KG1 (cell line): ENCODE measurements around the gene CALR3.
"Not testable (repeated sequence)": the region's sequence is repeated elsewhere in the genome, so short reads cannot be mapped to it uniquely, and the experiment has no call there.

Source experiments
- DNase-seq: peaks from one replicate; lab custom pipeline; 2025; lab: John Stamatoyannopoulos, UW

CALR3 gene

DNA sequence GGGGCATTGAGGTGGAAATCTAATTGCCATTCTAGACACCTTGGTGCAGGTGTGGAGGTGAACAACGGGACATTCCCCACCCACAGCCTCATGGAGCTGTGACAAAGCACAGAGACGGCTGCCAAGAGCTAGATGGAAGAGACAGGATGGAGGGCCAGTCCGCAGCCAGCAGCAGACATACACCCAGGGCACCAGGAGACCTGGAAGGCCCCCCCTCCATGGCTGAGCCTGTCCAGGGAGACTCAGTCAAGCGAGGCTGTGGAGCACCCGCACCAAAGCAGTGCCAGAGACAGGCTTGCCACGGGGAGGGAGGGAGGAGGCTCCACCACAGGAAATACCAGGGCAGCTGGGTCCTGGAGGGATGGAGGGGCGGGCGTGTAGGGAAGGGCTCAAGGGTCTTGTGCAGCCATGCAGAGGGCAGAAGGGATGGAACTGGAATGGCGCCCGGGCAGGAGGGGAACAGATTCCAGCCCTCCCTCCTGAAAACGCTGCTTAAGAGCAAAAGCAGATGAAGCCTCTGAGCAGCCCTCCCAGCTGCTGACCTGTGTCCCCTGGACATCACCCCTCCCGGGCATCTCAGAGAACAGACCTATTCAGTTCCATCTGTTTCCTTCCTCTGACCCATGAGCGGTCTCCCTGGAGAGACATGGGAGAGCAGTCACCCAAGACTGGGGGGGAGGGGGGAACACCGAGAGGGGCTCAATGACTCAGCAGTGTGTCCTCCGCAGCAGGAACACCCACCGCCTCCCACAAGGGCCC, 38.6 kb downstream of the CALR3 start:
- DNase-seq = no peak

DNA sequence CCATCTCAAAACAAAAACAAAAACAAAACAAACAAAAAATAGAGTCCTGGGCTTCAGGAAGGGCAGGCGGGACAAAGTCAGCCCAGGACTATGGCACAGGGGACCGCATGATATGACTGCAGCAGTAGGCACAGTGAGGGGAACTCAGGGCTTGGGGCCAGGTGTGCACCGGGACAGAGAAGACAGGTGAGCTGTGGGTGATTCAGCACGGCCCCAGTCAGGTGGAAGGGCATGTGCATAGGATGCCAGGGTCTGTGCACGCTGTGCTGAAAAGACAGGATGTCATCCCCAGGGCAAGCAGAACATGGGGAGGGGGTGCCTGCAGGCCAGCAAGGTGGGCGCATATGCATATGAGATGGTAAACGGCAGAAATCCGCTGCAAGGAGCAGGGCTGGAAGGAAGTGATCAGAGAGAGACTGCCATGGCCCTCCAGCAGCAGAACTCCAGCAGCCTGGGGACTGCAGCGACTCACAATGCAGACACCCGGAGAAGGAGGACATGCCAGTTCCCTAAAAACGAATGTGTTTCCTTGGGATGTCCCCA, 39.2 kb downstream of the CALR3 start:
- no peak for DNase-seq

DNA sequence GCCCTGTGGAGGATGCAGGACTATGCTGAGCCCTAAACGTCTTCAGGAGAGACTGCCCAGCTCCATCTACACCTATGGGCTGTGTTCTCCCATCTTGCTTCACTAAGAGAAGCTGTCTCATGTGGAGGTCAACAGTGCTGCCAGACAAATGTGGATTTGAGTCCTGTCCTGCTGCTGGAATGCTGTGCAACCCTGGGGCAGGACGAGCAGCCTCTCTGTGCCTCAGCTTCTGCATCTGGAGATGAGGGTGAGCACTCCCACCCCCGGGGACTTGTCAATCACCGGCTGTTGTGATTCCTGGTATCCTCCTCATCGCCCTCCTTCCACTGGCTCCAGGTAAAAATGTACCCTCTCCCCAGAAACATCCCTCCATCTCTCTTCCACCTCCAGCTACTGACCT, 40.5 kb downstream of the CALR3 start:
- no peak for DNase-seq

DNA sequence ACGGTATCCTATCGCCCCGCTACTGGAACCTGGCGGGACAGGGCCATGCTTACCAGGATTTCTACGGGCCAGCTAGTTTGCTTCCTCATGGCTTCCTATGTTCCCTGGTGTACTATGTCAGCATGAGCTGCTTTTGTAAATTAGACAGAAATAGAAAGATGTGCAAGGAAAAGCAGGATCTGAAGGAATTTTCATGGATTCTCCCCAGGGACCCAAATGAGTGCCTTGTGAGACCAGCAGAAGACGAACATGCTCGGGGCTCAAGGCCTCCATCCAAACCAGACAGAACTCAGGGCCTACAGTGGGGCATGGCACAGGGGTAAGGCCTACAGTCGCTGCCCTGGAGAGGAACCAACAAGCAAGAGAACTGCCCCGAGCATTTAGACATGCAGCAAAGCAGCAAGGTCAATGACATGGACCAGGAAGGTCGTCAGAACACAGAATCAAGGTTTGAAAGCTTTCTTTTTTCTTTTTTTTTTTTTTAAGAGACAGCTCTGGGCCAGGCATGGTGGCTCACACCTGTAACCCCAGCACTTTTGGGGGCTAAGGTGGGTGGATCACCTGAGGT, 41.5 kb downstream of the CALR3 start:
- no peak for DNase-seq

DNA sequence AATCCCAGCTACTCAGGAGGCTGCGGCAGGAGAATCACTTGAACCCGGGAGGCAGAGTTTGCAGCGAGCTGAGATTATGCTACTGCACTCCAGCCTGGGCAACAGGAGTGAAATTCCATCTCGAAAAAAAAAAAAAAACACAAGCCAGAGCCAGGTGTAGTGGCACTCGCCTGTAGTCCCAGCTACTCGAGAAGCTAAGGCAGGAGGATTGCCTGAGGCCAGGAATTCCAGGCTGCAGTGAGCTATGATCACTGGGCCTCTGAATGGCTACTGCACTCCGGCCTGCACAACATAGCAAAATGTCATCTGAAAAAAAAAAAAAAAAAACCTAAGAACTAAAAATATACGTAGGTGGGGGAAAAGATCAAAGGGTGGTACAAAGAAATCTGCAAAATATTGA, 43.6 kb downstream of the CALR3 start:
- no peak for DNase-seq

DNA sequence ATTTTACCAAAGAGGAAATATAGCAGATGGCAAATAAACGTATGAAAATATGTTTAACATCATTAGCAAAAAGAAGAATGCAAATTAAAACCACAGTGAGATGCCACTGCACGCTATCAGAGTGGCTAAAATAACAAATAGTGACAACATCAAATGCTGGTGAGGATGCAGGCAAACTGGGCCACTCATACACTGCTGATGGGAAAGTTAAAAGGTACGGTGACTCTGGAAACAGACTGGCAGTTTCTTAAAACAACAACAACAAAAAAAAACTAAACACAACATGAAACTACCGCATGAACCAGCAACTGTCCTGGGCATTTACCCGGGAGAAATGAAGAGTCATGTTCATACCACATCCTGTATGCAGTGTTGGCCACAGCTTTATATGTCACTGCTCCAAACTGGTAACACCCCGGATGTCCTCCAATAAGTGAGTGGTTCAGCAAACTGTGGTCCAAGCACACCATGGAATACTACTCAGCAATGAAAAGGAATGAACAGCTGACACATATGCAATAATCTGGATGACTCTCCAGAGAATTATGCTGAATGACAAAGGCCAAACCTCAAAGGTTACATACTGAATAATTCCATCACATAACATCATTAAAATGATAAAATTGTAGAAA, 46.5 kb downstream of the CALR3 start:
- no peak for DNase-seq

DNA sequence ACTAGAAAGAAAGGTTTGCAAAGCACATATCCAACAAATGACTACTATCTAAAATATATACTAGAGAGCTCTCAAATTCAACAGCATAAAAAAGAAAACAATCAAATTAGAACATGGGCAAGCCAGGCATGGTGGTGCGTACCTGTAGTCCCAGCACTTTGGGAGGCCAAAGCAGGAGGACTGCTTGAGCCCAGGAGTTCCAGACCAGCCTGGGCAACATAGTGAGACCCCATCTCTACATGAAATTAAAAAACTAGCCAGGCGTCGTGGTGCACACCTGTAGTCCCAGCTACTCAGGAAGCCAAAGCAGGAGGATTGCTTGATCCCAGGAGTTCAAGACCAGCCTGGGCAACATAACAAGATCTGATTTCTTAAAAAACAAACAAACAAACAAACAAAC, 47.1 kb downstream of the CALR3 start:
- DNase-seq = not testable (repeated sequence)

DNA sequence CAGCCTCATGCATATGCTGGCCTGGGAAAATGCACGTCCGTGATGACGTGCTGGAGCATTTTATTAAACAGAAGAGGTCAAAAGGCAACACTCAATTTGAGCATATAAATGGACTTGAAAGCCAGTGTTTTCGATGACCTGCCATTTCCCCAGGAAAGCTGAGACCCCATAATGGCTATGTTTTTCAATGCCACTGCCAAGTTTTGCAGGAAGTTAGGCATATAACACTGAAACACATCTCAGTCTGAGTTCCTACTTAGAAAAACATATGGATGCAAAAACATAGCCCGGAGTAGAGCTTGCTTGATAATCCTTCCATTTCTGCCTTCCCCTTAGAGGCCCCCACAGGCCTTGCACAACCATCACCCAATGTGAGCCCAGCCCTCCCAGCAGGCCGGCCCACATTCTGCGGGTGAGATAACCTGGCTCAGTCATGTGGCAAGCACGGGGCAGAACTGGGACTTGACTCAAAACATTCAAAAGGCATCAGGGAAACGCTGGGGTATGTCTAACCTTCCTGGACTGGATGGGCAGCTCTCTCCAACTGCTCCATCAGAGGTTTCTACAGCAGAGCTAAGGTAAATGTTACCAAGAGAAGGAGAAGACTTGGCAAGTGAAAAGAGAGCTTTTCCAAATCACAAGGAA, 49.1 kb downstream of the CALR3 start:
- no peak for DNase-seq

DNA sequence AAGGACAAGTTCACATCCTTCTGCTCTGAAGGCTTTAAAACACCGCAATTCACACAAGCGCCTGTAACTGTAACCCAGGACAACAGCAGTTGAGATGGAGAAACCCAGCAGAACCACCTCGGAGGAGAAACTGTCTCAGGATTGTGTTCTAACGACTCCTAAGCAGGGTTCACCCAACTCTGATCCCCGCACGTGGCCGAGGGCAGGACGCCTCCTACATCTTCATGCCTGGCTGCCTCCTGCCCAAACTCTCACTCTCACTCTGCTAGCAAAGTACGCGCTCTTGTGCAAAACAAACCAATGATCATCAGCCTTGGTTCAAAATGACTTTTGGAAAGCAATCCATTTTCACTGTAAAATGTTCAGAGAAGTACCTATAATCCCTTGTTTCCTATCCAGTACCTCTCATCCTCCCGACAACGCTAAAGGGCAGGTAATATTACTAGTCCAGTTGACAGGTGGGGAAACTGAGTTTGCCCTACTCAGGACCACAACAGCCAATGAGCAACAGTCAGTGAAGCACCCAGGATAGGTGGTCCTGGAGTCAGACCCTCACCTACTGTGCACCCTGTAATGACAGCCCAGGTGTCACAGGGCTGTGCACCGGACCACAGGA, 49.8 kb downstream of the CALR3 start:
- no peak for DNase-seq

DNA sequence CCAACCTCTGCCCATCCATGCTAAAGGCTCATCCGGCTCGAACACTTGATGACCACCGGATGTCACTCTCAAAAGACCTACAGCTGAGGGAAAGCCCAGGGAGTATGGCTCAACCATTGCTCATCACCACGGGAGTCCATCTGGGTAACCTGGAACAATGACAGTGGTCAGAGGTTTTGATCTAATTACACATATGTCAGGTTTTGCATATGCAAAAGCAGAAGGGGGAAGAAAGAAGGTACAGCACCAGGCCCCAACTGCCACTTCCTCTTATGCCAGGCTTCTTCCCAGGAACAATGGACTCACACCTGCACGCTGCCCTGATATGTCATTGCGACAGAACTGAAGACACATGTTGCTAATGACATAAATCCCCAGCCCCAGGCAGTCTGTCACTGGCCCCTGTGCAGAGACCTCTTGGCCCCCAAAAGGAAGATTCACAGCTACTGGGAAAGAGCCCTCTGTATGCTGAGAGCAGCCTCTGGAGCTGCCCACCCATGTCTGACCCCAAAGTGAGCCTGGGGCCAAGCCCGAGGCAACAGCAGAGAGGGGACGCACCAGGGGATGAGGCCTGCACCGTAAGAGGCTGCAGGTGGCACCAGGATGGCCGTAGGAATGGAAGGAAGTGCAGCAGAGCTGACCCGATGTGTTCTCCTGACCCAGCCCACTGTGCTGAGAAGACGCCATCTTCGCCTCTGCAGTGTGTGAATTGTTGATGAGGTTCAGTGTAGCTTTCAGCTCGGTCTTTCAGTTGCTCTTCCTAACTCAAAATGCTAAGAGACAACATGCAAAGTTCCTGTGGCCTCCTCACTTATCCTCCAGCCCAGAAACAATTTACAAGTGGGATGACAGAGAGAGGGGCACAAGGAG, 50.5 kb downstream of the CALR3 start:
- DNase-seq = peak; percentile 16

DNA sequence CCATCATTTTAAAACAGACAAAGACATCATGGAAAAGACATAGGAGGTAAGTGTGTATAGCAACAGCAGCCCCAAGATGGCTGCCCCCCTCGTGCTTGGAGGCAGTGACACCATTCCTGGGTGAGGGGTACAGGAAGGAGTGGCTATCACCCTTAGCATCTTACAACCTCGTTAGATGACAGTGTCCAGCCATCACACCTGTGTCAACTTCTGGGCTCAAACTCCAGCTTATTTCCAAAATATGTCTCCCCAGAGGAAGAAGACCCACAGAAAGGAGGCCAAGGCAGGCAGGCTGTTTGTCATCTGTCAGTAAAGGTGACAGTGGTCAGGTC, 51.7 kb downstream of the CALR3 start:
- DNase-seq = no peak

DNA sequence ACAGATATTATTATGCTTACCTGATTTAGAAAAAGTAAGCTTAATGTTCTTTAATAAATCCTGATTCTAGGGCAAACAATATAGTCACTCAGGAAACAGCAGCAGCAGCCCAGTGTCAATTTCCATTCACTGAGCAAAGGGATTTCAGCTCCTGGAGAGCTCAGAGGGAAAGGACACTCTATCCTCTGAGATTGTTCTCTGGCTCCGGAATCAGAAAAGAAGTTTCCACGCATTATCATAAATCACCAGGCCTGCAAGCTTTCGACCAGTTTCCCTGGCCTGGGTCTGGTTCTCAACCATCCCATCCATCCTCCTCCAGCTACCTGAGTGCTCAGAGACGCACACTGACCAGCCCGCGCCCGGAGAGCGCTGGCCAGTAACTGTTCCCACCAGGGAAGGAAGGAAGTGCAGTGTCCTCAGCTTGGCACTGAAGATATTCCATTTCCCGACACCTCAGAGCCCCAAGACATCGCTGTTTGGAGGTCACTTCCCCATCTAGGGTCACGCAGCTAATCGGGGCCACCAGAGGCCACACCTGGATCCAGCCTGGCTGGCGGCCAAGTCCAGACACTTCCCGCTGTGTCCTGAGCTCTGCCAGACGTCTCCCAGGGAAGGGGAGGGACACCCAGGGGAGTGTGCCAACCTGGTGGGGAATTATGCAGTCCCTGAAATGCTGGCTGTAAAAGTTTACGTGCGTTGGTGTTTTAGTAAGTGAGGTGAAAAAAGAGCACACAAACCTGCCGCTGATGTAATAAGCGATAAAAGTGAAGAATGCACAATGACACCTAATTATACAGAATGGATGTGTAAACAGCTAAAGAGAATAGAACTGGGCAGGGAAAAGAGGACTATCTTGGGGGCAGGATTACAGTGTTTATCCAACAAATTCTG, 53.3 kb downstream of the CALR3 start:
- DNase-seq = no peak

DNA sequence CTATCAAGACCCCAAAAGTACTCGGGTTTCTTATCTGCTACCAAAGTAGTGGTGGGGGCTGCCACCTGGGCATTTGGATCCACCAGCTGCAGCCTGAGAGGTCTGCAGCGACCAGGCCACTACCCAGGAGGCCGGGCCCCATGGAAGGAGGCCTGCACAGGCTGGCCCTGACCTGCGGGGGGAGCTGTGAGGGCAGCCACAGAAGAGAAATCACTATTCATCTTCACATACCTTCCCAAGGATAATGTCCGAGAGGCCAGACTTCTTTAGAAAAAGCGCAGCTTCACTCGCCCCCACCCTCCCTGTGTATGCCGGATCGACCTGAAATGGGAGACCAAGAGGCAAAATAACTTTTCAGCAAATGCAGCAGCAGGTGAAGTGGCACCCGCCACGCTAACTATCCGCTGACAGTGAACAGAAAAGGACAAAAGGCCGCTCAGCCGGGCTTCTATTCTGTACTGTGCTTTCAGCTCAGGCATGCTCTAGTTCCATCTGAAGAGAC, 54.3 kb downstream of the CALR3 start:
- no peak for DNase-seq

DNA sequence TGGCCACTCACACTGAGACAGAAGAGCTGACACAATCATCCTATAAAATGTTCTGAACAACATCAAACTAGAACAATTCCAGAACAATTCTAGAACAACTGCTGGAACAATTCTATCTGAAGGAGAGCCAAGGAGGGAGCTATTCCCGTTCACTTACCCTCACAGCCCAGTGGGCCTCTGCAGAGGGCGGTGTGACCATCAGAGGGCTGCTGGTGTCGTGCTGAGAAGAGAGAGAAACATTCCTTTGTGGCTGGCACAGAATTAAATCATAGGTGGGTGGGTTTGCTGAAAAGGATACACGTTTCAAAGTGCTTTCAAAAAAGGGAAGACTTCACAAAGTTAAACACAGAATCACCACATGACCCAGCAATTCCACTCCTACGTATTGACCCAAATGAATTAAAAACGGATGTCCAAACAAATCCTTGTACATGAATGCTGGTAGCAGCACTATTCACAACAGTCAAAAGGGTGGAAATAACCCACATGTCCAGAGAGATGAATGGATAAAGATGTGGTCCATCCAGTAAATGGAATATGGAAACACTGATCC, 59.1 kb downstream of the CALR3 start:
- no peak for DNase-seq

DNA sequence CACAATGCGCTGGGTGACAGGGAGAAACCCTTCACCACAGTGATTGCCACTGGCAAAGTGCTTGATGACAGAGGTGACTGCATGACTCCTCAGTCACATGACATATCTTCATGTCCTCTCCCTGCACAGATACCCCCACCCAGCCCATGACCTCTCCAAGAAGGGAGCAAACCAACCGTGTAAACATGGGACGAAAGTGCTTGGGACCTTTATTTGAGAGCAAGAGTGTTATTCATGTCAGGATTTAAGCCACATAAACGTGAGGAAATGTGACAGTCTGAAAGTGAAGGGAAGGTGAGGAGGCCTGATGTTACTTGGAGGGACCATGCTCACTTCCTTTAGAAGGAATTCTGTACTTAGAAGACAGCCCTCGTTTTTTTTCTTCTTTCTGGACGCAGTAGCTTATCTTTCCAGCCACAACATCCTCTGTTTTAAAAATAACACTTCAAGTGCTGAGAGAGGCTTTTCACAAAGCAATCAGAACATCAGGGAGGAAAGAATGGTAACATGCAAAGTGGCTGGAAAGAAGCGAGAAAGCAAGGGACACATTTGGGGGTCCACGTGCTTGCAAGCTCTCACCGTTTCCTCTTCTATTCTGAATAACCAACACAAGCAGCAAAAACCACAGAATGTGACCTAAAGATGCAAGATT, 59.8 kb downstream of the CALR3 start:
- no peak for DNase-seq

DNA sequence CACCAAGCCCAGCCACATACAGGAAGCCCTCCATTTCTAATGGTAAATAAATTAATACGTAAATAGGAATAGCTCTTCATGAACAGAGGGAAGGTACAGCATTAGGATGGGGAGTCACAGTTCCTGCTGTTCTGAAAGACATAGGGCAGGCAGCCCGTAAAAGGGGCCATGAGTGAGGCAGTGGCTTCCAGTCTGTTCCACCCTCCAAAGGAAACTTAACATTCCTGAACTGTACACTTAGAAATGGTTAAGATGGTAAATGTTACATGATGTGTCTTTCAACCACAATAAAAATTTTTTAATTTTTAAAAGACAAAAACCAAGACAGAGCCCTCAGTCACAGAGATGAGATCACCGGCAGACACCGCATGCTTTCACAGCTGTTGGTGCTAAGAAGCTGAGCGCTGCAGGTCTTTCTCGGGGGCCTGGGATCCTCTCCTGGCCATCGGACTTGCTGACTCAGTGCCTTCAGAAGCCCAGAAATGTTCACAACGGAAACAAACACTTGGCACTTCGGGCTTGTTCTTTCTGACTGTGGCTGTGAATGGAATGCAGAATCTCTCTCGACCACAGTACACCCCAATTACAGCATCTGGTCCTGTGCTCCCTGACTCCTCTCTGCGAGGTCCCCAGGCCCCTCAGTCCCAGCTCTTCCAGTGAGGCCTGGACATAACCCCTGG, 60.6 kb downstream of the CALR3 start:
- DNase-seq = no peak

DNA sequence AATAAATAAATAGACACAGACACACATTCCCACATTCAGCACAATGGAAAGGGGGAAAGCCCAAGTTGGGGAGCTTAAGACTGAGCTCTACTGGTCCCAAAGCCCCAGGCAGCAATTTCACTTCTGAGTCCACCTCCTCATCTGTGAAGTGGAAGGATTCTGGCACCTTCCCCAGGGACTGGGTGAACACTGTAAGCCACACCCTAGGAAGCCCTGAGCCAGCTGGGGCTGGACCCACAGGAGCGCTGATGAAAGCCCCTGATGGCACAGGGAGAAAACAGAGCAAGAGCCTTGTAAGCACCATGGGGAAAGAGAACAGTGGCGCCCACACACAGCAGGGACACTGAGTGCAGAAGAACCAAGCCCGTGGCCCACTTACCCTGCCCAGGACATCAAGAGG, 62.0 kb downstream of the CALR3 start:
- DNase-seq = no peak

DNA sequence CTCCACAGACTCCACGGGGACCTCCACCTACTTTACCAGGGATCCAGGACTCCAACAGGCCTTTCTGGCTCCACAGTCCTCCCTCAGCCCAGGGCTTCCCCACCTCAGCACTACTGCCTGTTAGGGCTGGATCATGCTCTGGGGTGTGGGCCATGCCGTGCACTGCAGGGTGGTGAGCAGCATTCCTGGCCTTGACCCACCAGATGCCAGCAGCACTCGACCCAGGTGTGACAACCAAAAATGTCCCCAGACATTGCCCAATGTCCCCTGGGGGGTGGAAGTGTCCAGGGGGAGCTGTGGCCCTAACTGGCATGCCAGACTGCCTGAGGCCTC, 66.2 kb downstream of the CALR3 start:
- DNase-seq = no peak
